Hepatocyte (in vitro differentiated cells): Measurements from ENCODE around the gene CTNNA3.

Experiments used
- CTCF ChIP-seq: fragments of 200-600 bp; sonication (generic); IDR thresholded peaks from 2 replicates; pipeline ENCODE4 v1.5.1; 2016; ENCODE audit warnings: antibody characterized with exemption, mild to moderate bottlenecking; ENCODE audit not compliant: poor library complexity
- EZH2 ChIP-seq: fragments of 200-600 bp; sonication (generic); IDR thresholded peaks from 2 replicates; pipeline ENCODE4 v1.6.1; 2016; ENCODE audit warnings: antibody characterized with exemption, mild to moderate bottlenecking, borderline replicate concordance
- EZH2phosphoT487 ChIP-seq: fragments of 200-600 bp; sonication (generic); IDR thresholded peaks from one replicate; pipeline ENCODE4 v1.6.1; 2018; ENCODE audit warnings: antibody characterized with exemption, mild to moderate bottlenecking, low read depth, moderate library complexity; ENCODE audit not compliant: unreplicated experiment, severe bottlenecking

GRCh38 chr10:67017218-67017617 is 678.8 kb downstream of the CTNNA3 start:
- no peak for TF ChIP-seq EZH2
- TF ChIP-seq CTCF, result no peak
- TF ChIP-seq EZH2phosphoT487, result no peak
